SU-DHL-6 (cell line): ENCODE results near the gene HK3.

ENCODE experiments used
- CTCF ChIP-seq: fragments of 200-600 bp; sonication (generic); IDR thresholded peaks from one replicate; pipeline ENCODE4 v1.5.1; 2017; ENCODE audit warnings: antibody characterized with exemption, mild to moderate bottlenecking, low read length, moderate library complexity; ENCODE audit not compliant: insufficient read depth, poor library complexity, severe bottlenecking
- EZH2phosphoT487 ChIP-seq: fragments of 200-600 bp; sonication (generic), shearing (Covaris generic); conservative IDR thresholded peaks from 2 replicates; pipeline ENCODE4 v1.6.1; 2018; ENCODE audit warnings: mild to moderate bottlenecking, antibody characterized with exemption, low read length, moderate library complexity, mixed read lengths

- no peak for TF ChIP-seq CTCF
- no peak for TF ChIP-seq EZH2phosphoT487
Observed at GRCh38 chr5:176894298-176894697, 4.8 kb downstream of the HK3 start.
